Neural cell (in vitro differentiated cells): Measurements from ENCODE around the gene RFTN1. TPM values are rescaled to one million over a fixed set of nuclear protein-coding genes. Genes with fewer than 3 reads are reported as not detected.

ENCODE experiments used
- H2AFZ ChIP-seq: fragments of 200-600, 300-800 bp; sonication (generic), shearing (Covaris generic); 2 replicates; pipeline ENCODE4 v1.6.0; 2014; ENCODE audit warnings: low read depth, mild to moderate bottlenecking, antibody characterized with exemption, low read length, moderate library complexity
- H3F3A ChIP-seq: fragments of 200-600 bp; shearing (Covaris generic); 2 replicates; pipeline ENCODE4 v1.6.1; 2016; ENCODE audit warnings: mild to moderate bottlenecking, moderate library complexity, mixed read lengths, antibody characterized with exemption, low read length; ENCODE audit not compliant: insufficient read depth, poor library complexity, severe bottlenecking
- H3K27ac ChIP-seq: fragments of 200-600, 300-800 bp; sonication (generic), shearing (Covaris generic); 2 replicates; pipeline ENCODE4 v1.5.1; 2014; ENCODE audit warnings: mild to moderate bottlenecking, low read length, moderate library complexity
- H3K27me3 ChIP-seq: fragments of 300-800, 200-600 bp; sonication (generic), shearing (Covaris generic); 2 replicates; pipeline ENCODE4 v1.6.0; 2014; ENCODE audit warnings: mild to moderate bottlenecking, low read depth, low read length, moderate library complexity; ENCODE audit not compliant: insufficient read depth
- H3K36me3 ChIP-seq: fragments of 300-800, 200-600 bp; sonication (generic), shearing (Covaris generic); 2 replicates; pipeline ENCODE4 v1.5.1; 2014; ENCODE audit warnings: mild to moderate bottlenecking, antibody characterized with exemption, low read length, moderate library complexity; ENCODE audit not compliant: insufficient read depth
- H3K4me2 ChIP-seq: fragments of 300-800, 200-600 bp; sonication (generic), shearing (Covaris generic); 2 replicates; pipeline ENCODE4 v1.6.0; 2014; ENCODE audit warnings: mild to moderate bottlenecking, low read length
- H3K4me3 ChIP-seq: fragments of 300-800, 200-600 bp; sonication (generic), shearing (Covaris generic); 2 replicates; pipeline ENCODE4 v1.5.1; 2014; ENCODE audit warnings: mild to moderate bottlenecking, low read length, moderate library complexity
- H3K79me2 ChIP-seq: fragments of 200-600 bp; shearing (Covaris generic); replicated peaks from 2 replicates; pipeline ENCODE4 v1.6.0; 2014; ENCODE audit warnings: mild to moderate bottlenecking, low read length, moderate library complexity; ENCODE audit not compliant: insufficient read depth
- H3K9ac ChIP-seq: fragments of 300-800, 200-600 bp; sonication (generic), shearing (Covaris generic); 2 replicates; pipeline ENCODE4 v1.6.1; 2016; ENCODE audit warnings: mild to moderate bottlenecking, low read length, mixed read lengths
- H3K9me2 ChIP-seq: fragments of 200-600 bp; shearing (Covaris generic); 2 replicates; pipeline ENCODE4 v1.6.1; 2016; ENCODE audit warnings: mild to moderate bottlenecking, low read length, mixed read lengths; ENCODE audit not compliant: insufficient read depth
- H3K9me3 ChIP-seq: fragments of 200-600, 300-800 bp; sonication (generic), shearing (Covaris generic); 2 replicates; pipeline ENCODE4 v1.6.1; 2016; ENCODE audit warnings: mild to moderate bottlenecking, mixed run types, low read length, moderate library complexity, mixed read lengths
- H4K20me1 ChIP-seq: fragments of 200-600 bp; shearing (Covaris generic); 2 replicates; pipeline ENCODE4 v1.6.1; 2016; ENCODE audit warnings: mild to moderate bottlenecking, mixed run types; ENCODE audit not compliant: insufficient read depth
- EP300 ChIP-seq: fragments of 450-650 bp; conservative IDR thresholded peaks from 2 replicates; pipeline ENCODE4 v1.6.1; 2014; ENCODE audit warnings: antibody characterized with exemption, mild to moderate bottlenecking, moderate library complexity; ENCODE audit not compliant: poor library complexity, severe bottlenecking
- EZH2 ChIP-seq: fragments of 200-600, 300-800 bp; shearing (Covaris generic), sonication (generic); IDR thresholded peaks from 2 replicates; pipeline ENCODE4 v1.6.1; 2014; ENCODE audit warnings: antibody characterized with exemption, low read length, borderline replicate concordance, mild to moderate bottlenecking; ENCODE audit not compliant: insufficient read depth, poor library complexity, severe bottlenecking
- MXI1 ChIP-seq: fragments of 450-650 bp; conservative IDR thresholded peaks from 2 replicates; pipeline ENCODE4 v1.6.1; 2014; ENCODE audit warnings: antibody characterized with exemption, mild to moderate bottlenecking; ENCODE audit not compliant: poor library complexity, severe bottlenecking
- POLR2AphosphoS5 ChIP-seq: IDR thresholded peaks from 2 replicates; pipeline ENCODE4 v1.6.1; 2012
- RAD21 ChIP-seq: fragments of 450-650 bp; conservative IDR thresholded peaks from 2 replicates; pipeline ENCODE4 v1.6.1; 2014; ENCODE audit warnings: antibody characterized with exemption, mild to moderate bottlenecking, moderate library complexity
- SMC3 ChIP-seq: fragments of 450-650 bp; conservative IDR thresholded peaks from 2 replicates; pipeline ENCODE4 v1.6.1; 2014; ENCODE audit warnings: antibody characterized with exemption, mild to moderate bottlenecking, moderate library complexity; ENCODE audit not compliant: poor library complexity
- TAF1 ChIP-seq: IDR thresholded peaks from 2 replicates; pipeline ENCODE4 v1.6.1; 2012; ENCODE audit warnings: low read depth
- polyA plus RNA-seq: library from polyadenylated mRNA; depleted of rRNA; stranded (reverse); fragments of >200 nt; gene quantifications from 2 replicates; pipeline ENCODE4 v1.2.3, GENCODE V29; 2014
- TF ChIP-seq, protein P1 (sequence below): fragments of 450-650 bp; IDR thresholded peaks from 2 replicates; pipeline ENCODE4 v1.5.1; 2014; ENCODE audit warnings: antibody characterized with exemption, mild to moderate bottlenecking, moderate library complexity; ENCODE audit not compliant: poor library complexity, severe bottlenecking
- TF ChIP-seq, protein P2 (sequence below): IDR thresholded peaks from 2 replicates; pipeline ENCODE4 v1.6.1; 2012; ENCODE audit warnings: borderline replicate concordance

Gene RFTN1
- polyA plus RNA-seq, 1 donor from 2014 or later = 36.8 TPM

DNA sequence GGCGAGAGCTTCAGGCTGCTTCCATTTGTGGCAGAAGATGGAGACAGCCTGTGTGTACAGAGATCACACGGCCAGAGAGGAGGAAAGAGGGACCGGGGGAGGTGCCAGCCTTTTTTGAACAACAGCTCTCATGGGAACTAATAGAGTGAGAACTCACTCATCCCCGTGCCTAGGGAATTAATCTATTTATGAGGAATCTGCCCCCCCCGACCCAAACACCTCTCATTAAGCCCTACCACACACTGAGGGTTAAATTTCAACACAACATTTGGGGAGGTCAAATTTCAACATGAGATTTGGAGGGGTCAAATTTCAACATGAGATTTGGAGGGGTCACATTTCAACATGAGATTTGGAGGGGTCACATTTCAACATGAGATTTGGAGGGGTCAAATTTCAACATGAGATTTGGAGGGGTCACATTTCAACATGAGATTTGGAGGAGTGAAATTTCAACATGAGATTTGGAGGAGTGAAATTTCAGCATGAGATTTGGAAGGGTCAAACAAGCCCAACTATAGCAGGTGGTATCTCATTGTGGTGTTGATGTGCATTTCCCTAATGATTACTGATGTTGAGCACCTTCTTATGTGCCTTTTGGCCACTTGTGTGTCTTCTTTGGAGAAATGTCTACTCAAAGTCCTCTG lies 20.6 kb upstream of the RFTN1 start:
- no peak overlapping the region for H3K27ac ChIP-seq

DNA sequence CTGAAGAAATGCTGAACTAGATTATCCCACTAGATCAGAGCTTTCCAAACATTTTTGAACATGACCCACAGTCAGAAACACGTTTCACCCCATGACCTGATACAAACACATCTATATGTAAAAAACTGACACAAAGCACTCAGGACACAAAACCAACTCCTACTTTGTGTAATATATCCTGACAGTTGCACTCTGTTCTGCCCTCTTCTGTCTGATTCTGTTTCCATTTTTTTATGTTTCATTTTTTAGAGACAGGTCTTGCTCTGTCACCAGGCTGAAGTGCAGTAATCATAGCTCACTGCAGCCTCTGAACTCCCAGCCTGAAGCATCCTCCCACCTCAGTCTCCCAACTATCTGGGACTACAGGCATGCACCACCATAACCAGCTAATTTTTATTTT lies 15.8 kb upstream of the RFTN1 start:
- H3K27ac ChIP-seq = no peak overlapping the region
- H3K9me2 ChIP-seq = no peaks in the 10 kb centered on the region

More for the DNA sequence above, 20.6 kb upstream of the RFTN1 start:
- no peak overlapping the region for H2AFZ ChIP-seq
- no peaks in the 10 kb centered on the region for H3K9me2 ChIP-seq
- no peaks in the 10 kb centered on the region for H3K36me3 ChIP-seq
- no peak overlapping the region for H3K4me3 ChIP-seq
- H3K4me2 ChIP-seq = no peak overlapping the region
- no peak overlapping the region for H3K9ac ChIP-seq
- H3K27me3 ChIP-seq = no peaks in the 10 kb centered on the region
- no peaks in the 10 kb centered on the region for H3F3A ChIP-seq
- H3K9me3 ChIP-seq = no peaks in the 10 kb centered on the region
- TF ChIP-seq MXI1 = no peak
- TF ChIP-seq POLR2AphosphoS5 = no peak
- TF ChIP-seq EZH2 = no peak
- no peaks in the 10 kb centered on the region for H3K79me2 ChIP-seq
- no peaks in the 10 kb centered on the region for H4K20me1 ChIP-seq

DNA sequence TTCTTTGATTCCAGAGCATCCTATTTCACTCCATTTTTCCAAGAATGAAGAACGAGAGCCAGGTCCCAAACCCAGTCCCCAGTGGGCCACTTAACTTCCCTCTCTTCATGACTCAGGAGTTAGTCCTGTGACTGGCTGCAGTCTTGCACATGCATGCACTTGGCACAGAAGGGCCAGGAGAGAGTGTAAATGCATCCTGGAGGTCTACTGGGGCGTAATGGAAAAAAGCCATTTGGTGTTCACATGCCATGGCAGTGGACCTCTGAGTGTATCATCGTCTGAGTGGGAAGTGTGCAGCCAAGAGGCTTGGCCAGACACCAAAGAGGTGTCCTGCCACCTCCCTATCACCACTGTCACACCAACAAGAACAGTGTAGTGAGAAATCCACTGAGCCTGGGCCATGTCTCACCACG lies 15.1 kb upstream of the RFTN1 start:
- Histone ChIP-seq H3K36me3 (no peaks in the 10 kb centered on the region), H3K27ac (no peak overlapping the region), H3K4me3 (no peak overlapping the region), H3K9ac (no peak overlapping the region), H3K79me2 (no peaks in the 10 kb centered on the region), H3K9me3 (no peaks in the 10 kb centered on the region), H3F3A (no peaks in the 10 kb centered on the region), H3K9me2 (no peaks in the 10 kb centered on the region), H3K27me3 (no peaks in the 10 kb centered on the region), H2AFZ (no peak overlapping the region), H4K20me1 (no peaks in the 10 kb centered on the region), H3K4me2 (no peak overlapping the region)
- TF ChIP-seq POLR2AphosphoS5 = no peak
- TF ChIP-seq MXI1 = no peak
- TF ChIP-seq, protein P1, sequence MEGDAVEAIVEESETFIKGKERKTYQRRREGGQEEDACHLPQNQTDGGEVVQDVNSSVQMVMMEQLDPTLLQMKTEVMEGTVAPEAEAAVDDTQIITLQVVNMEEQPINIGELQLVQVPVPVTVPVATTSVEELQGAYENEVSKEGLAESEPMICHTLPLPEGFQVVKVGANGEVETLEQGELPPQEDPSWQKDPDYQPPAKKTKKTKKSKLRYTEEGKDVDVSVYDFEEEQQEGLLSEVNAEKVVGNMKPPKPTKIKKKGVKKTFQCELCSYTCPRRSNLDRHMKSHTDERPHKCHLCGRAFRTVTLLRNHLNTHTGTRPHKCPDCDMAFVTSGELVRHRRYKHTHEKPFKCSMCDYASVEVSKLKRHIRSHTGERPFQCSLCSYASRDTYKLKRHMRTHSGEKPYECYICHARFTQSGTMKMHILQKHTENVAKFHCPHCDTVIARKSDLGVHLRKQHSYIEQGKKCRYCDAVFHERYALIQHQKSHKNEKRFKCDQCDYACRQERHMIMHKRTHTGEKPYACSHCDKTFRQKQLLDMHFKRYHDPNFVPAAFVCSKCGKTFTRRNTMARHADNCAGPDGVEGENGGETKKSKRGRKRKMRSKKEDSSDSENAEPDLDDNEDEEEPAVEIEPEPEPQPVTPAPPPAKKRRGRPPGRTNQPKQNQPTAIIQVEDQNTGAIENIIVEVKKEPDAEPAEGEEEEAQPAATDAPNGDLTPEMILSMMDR = no peak
- TF ChIP-seq EZH2 = no peak
- no peak for TF ChIP-seq TAF1
- no peak for TF ChIP-seq SMC3
- TF ChIP-seq, protein P2, sequence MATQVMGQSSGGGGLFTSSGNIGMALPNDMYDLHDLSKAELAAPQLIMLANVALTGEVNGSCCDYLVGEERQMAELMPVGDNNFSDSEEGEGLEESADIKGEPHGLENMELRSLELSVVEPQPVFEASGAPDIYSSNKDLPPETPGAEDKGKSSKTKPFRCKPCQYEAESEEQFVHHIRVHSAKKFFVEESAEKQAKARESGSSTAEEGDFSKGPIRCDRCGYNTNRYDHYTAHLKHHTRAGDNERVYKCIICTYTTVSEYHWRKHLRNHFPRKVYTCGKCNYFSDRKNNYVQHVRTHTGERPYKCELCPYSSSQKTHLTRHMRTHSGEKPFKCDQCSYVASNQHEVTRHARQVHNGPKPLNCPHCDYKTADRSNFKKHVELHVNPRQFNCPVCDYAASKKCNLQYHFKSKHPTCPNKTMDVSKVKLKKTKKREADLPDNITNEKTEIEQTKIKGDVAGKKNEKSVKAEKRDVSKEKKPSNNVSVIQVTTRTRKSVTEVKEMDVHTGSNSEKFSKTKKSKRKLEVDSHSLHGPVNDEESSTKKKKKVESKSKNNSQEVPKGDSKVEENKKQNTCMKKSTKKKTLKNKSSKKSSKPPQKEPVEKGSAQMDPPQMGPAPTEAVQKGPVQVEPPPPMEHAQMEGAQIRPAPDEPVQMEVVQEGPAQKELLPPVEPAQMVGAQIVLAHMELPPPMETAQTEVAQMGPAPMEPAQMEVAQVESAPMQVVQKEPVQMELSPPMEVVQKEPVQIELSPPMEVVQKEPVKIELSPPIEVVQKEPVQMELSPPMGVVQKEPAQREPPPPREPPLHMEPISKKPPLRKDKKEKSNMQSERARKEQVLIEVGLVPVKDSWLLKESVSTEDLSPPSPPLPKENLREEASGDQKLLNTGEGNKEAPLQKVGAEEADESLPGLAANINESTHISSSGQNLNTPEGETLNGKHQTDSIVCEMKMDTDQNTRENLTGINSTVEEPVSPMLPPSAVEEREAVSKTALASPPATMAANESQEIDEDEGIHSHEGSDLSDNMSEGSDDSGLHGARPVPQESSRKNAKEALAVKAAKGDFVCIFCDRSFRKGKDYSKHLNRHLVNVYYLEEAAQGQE = no peak
- TF ChIP-seq EP300 = no peak
- TF ChIP-seq RAD21 = no peak

More for the DNA sequence above, 15.8 kb upstream of the RFTN1 start:
- Histone ChIP-seq H3K4me3 (no peak overlapping the region), H3K79me2 (no peaks in the 10 kb centered on the region), H2AFZ (no peak overlapping the region), H3K4me2 (no peak overlapping the region), H3K9ac (no peak overlapping the region), H3K36me3 (no peaks in the 10 kb centered on the region), H3K9me3 (no peaks in the 10 kb centered on the region), H3K27me3 (no peaks in the 10 kb centered on the region), H3F3A (no peaks in the 10 kb centered on the region), H4K20me1 (no peaks in the 10 kb centered on the region)
- TF ChIP-seq, protein P1 = peak; percentile 16
- no peak for TF ChIP-seq POLR2AphosphoS5
